22Rv1 (cell line): Measurements from ENCODE around the gene TJP3.
"Not testable (repeated sequence)": the region's sequence is repeated elsewhere in the genome, so short reads cannot be mapped to it uniquely, and the experiment has no call there.

Experiments used
- CTCF ChIP-seq: fragments of 450-650 bp; IDR thresholded peaks from 2 replicates; pipeline ENCODE4 v1.5.1; 2017; ENCODE audit warnings: mild to moderate bottlenecking
- ZFX ChIP-seq: fragments of 450-650 bp; IDR thresholded peaks from 2 replicates; pipeline ENCODE4 v1.6.1; 2017; ENCODE audit warnings: antibody characterized with exemption, borderline replicate concordance

GRCh38 chr19:3758297-3758696 lies 50.1 kb downstream of the TJP3 start:
- TF ChIP-seq CTCF, ZFX: not testable (repeated sequence)
